ENCODE measurements around the gene MED26.
"Not testable (repeated sequence)": the region's sequence is repeated elsewhere in the genome, so short reads cannot be mapped to it uniquely, and the experiment has no call there.

The MED26 gene

GRCh38 chr19:16628183-16628983 lies at the start of gene MED26:
MED26 (minus strand) TSS chr19:16628204; CDS start chr19:16627943, 261 bp downstream.
- peak; percentile 97 for DNase-seq (ENCODE audit: low spot score)

- no peak for DNase-seq (ENCODE audit: low spot score)
These were observed 49.1 kb upstream of the MED26 start for GRCh38 chr19:16677055-16677454.

GRCh38 chr19:16676101-16676798 lies 48.2 kb upstream of the MED26 start:
- no peak for DNase-seq (ENCODE audit: low spot score)

- not testable (repeated sequence) for DNase-seq (ENCODE audit: low spot score)
These were observed 45.8 kb upstream of the MED26 start for GRCh38 chr19:16673839-16674238.

GRCh38 chr19:16673231-16673630 lies 45.2 kb upstream of the MED26 start:
- DNase-seq (ENCODE audit: low spot score) = no peak

- no peak for DNase-seq (ENCODE audit: low spot score)
These were observed 43.8 kb upstream of the MED26 start for GRCh38 chr19:16671652-16672274.

- DNase-seq (ENCODE audit: low spot score) = no peak
These were observed 42.3 kb upstream of the MED26 start for GRCh38 chr19:16670291-16670690.

GRCh38 chr19:16668702-16669101 lies 40.7 kb upstream of the MED26 start:
- DNase-seq (ENCODE audit: low spot score) = not testable (repeated sequence)

- no peak for DNase-seq (ENCODE audit: low spot score)
These were observed 40.2 kb upstream of the MED26 start for GRCh38 chr19:16668176-16668575.

GRCh38 chr19:16661480-16662034 lies 33.6 kb upstream of the MED26 start:
- DNase-seq (ENCODE audit: low spot score) = peak; percentile 48

- DNase-seq (ENCODE audit: low spot score) = peak; percentile 61
These were observed 32.9 kb upstream of the MED26 start, which contains the start of gene TMEM38A for GRCh38 chr19:16660763-16661479. TMEM38A (plus strand) TSS chr19:16661139; CDS start chr19:16661218, 79 bp downstream.

GRCh38 chr19:16659832-16660708 lies 32.1 kb upstream of the MED26 start, which contains the start of gene SMIM7:
SMIM7 (minus strand) TSS chr19:16660144; CDS start chr19:16660110, 34 bp downstream.
- peak; percentile 98 for DNase-seq (ENCODE audit: low spot score)

- no peak for DNase-seq (ENCODE audit: low spot score)
These were observed 31.4 kb upstream of the MED26 start for GRCh38 chr19:16659464-16659831.

GRCh38 chr19:16657384-16657783 lies 29.4 kb upstream of the MED26 start:
- no peak for DNase-seq (ENCODE audit: low spot score)

- no peak for DNase-seq (ENCODE audit: low spot score)
These were observed 27.7 kb upstream of the MED26 start for GRCh38 chr19:16655727-16656126.

GRCh38 chr19:16654627-16655026 lies 26.6 kb upstream of the MED26 start:
- DNase-seq (ENCODE audit: low spot score) = no peak

GRCh38 chr19:16654140-16654539 lies 26.1 kb upstream of the MED26 start:
- no peak for DNase-seq (ENCODE audit: low spot score)

- no peak for DNase-seq (ENCODE audit: low spot score)
These were observed 24.9 kb upstream of the MED26 start for GRCh38 chr19:16652854-16653253.

GRCh38 chr19:16651421-16652188 lies 23.6 kb upstream of the MED26 start:
- DNase-seq (ENCODE audit: low spot score) = not testable (repeated sequence)

- no peak for DNase-seq (ENCODE audit: low spot score)
These were observed 22.8 kb upstream of the MED26 start for GRCh38 chr19:16650821-16651220.

Measured in ecto neural progenitor cell (in vitro differentiated cells).